ENCODE data around the gene PLD4.
A peak's percentile ranks its signal among the peaks of the same experiment; 100 is the strongest.

PLD4 gene

GRCh38 chr14:104925214-104925854, 655 bp downstream of the PLD4 start:
- DNase-seq (ENCODE audit: low read depth, low spot score): no peak
- H3K4me3 ChIP-seq (ENCODE audit: low read length): no peak overlapping the region

- H3K4me3 ChIP-seq (ENCODE audit: low read length): no peak overlapping the region
- no peak for DNase-seq (ENCODE audit: low read depth, low spot score)
Measured at GRCh38 chr14:104925855-104926609, 1.4 kb downstream of the PLD4 start.

- DNase-seq (ENCODE audit: low read depth, low spot score): no peak
- no peak overlapping the region for H3K4me3 ChIP-seq (ENCODE audit: low read length)
Measured at GRCh38 chr14:104926619-104927431, 2.1 kb downstream of the PLD4 start.

GRCh38 chr14:104927432-104927816, 2.7 kb downstream of the PLD4 start:
- H3K4me3 ChIP-seq (ENCODE audit: low read length): no peak overlapping the region
- DNase-seq (ENCODE audit: low read depth, low spot score): no peak

- DNase-seq (ENCODE audit: low read depth, low spot score): no peak
- H3K4me3 ChIP-seq (ENCODE audit: low read length): no peak overlapping the region
Measured at GRCh38 chr14:104927901-104928300, 3.2 kb downstream of the PLD4 start.

GRCh38 chr14:104928391-104929133, 3.9 kb downstream of the PLD4 start:
- no peak for DNase-seq (ENCODE audit: low read depth, low spot score)
- no peak overlapping the region for H3K4me3 ChIP-seq (ENCODE audit: low read length)

GRCh38 chr14:104929268-104930230, 4.9 kb downstream of the PLD4 start:
- no peak for DNase-seq (ENCODE audit: low read depth, low spot score)
- no peak overlapping the region for H3K4me3 ChIP-seq (ENCODE audit: low read length)

- H3K4me3 ChIP-seq (ENCODE audit: low read length): no peak overlapping the region
- no peak for DNase-seq (ENCODE audit: low read depth, low spot score)
Measured at GRCh38 chr14:104930526-104931303, 6.0 kb downstream of the PLD4 start.

- no peak for DNase-seq (ENCODE audit: low read depth, low spot score)
- no peak overlapping the region for H3K4me3 ChIP-seq (ENCODE audit: low read length)
Measured at GRCh38 chr14:104931304-104931770, 6.7 kb downstream of the PLD4 start.

- no peak overlapping the region for H3K4me3 ChIP-seq (ENCODE audit: low read length)
- no peak for DNase-seq (ENCODE audit: low read depth, low spot score)
Measured at GRCh38 chr14:104931771-104932675, 7.3 kb downstream of the PLD4 start.

GRCh38 chr14:104932676-104933631, 8.3 kb downstream of the PLD4 start:
- peak overlapping the region; percentile 37 for H3K4me3 ChIP-seq (ENCODE audit: low read length)

GRCh38 chr14:104933746-104934733, 9.4 kb downstream of the PLD4 start:
- H3K4me3 ChIP-seq (ENCODE audit: low read length): no peak overlapping the region
- no peak for DNase-seq (ENCODE audit: low read depth, low spot score)

More at GRCh38 chr14:104932676-104933631, 8.3 kb downstream of the PLD4 start:
- DNase-seq (ENCODE audit: low read depth, low spot score): peak; percentile 66

- H3K4me3 ChIP-seq (ENCODE audit: low read length): no peak overlapping the region
- DNase-seq (ENCODE audit: low read depth, low spot score): no peak
Measured at GRCh38 chr14:104935026-104935650, 10.5 kb downstream of the PLD4 start.

- no peak overlapping the region for H3K4me3 ChIP-seq (ENCODE audit: low read length)
- no peak for DNase-seq (ENCODE audit: low read depth, low spot score)
Measured at GRCh38 chr14:104935955-104936354, 11.3 kb downstream of the PLD4 start.

All from Jurkat, Clone E6-1 (cell line).